H1 (cell line): Measurements from ENCODE around the gene KRTAP10-7. TPM values are rescaled to one million over a fixed set of nuclear protein-coding genes. Genes with fewer than 3 reads are reported as not detected.

Experiments
- ASH2L ChIP-seq: fragments of 200-600, 300-600 bp; sonication (generic); IDR thresholded peaks from one replicate; pipeline ENCODE4 v1.7.1; 2017; ENCODE audit warnings: low read length
- SIN3A ChIP-seq, 2 experiments: IDR thresholded peaks in 1 of 2; conservative IDR thresholded peaks in 1 of 2; 2 replicates each; pipeline ENCODE4 v1.6.1; 2011 to 2012; ENCODE audit warnings: low read length in 2 of 2, improper control_type of control experiment in 1 of 2, low read depth in 1 of 2, mild to moderate bottlenecking in 1 of 2
- polyA plus RNA-seq, 7 experiments: library from polyadenylated mRNA; depleted of rRNA in 3 of 7; stranded (reverse) in 5 of 7; unstranded in 2 of 7; fragments of >200 nt in 5 of 7; fragments of 200-250 nt in 2 of 7; gene quantifications; 1 replicate in 5 of 7; 2 replicates in 1 of 7; 4 replicates in 1 of 7; pipeline versions ENCODE4 v1.2.1 to v1.2.3, GENCODE V29; 2011 to 2013; ENCODE audit warnings: missing spikeins in 2 of 7, mixed read lengths in 2 of 7
- total RNA-seq: library from RNA; stranded (reverse); fragmentation: NEBNext Ultra II Directional; extraction: Animal tissue kit (Norgen Biotek cat#: 25700); gene quantifications from 2 replicates; pipeline ENCODE4 v1.2.1, GENCODE V29; 2021
- TF ChIP-seq, protein P1 (sequence below): IDR thresholded peaks from 2 replicates; pipeline ENCODE4 v1.6.1; 2012; ENCODE audit warnings: inconsistent platforms

Gene KRTAP10-7
- total and polyA plus RNA-seq, 2 of the 8 experiments (the other 6 are each of a cell fraction or from before 2014, with no cell fraction given), result not detected

DNA sequence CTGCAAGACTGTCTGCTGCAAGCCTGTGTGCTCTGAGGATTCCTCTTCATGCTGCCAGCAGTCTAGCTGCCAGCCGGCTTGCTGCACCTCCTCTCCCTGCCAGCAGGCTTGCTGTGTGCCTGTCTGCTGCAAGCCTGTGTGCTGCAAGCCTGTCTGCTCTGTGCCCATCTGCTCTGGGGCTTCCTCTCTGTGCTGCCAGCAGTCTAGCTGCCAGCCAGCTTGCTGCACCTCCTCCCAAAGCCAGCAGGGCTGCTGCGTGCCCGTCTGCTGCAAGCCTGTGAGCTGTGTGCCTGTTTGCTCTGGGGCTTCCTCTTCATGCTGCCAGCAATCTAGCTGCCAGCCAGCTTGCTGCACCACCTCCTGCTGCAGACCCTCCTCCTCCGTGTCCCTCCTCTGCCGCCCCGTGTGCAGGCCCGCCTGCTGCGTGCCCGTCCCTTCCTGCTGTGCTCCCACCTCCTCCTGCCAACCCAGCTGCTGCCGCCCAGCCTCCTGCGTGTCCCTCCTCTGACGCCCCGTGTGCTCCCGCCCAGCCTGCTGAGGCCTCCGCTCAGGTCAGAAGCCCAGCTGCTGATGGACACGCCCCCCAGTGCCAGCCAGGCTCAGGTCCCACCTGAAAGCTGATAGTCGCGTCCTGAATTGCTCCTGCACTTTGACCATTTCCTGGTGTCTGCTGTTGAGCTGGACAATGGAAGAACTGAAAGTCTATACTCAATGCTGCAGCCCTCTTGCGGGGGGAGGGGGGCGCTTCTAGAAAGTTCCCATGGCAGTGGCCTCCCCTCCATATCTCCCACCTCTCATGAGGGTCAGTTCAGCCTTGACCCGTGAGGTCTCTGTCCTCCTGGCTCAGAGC is 25.7 kb upstream of the KRTAP10-7 start (continued):
- TF ChIP-seq SIN3A (conservative IDR thresholded peaks at IDR 0.05 in 1 of 2, IDR thresholded peaks at IDR 0.05 in 1 of 2; ENCODE audit: low read depth in 1 of 2, low read length in 2 of 2) (no peak), ASH2L (no peak)
- TF ChIP-seq, protein P1, sequence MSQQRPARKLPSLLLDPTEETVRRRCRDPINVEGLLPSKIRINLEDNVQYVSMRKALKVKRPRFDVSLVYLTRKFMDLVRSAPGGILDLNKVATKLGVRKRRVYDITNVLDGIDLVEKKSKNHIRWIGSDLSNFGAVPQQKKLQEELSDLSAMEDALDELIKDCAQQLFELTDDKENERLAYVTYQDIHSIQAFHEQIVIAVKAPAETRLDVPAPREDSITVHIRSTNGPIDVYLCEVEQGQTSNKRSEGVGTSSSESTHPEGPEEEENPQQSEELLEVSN, result no peak
